ENCODE measurements around the gene RWDD3.

RWDD3 gene

DNA sequence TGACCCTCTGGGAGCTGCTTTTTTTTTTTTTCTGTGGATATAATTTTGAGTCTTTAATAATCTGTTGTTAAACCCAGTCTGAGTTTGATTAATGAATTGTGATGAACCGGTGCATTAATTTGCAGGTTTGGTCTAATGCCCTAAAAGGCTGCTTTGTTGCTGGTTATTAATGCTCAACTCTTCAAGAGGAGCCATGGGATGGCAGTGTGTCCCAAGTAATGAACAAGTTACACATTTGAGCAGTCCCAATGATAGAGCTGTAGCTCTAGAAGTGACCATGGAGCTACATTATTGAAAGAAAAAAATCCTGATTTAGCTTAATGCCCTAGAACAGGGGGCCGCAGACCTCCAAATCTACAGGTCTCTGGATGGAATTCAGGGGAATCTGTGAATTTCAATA, 53.1 kb downstream of the RWDD3 start:
- H3K36me3 ChIP-seq (ENCODE audit: insufficient read depth, low read depth, low read length) = no peaks in the 10 kb centered on the region
- H3K4me1 ChIP-seq (ENCODE audit: insufficient read depth, low read length) = peaks cover 15% of the 10 kb centered on the region; the same call in 1 of the 2 replicates
- no peak overlapping the region for H3K4me3 ChIP-seq (ENCODE audit: low read length)
- no peaks in the 10 kb centered on the region for H3K27me3 ChIP-seq (ENCODE audit: insufficient read depth, low read length)
- no peak overlapping the region for H3K9ac ChIP-seq (ENCODE audit: low read depth, low read length)
- no peak overlapping the region for H3K27ac ChIP-seq (ENCODE audit: low read length)
- no peaks in the 10 kb centered on the region for H3K9me3 ChIP-seq (ENCODE audit: insufficient read depth, low read depth, low read length)

GRCh38 chr1:95287825-95288224, 53.8 kb downstream of the RWDD3 start:
- no peaks in the 10 kb centered on the region for H3K9me3 ChIP-seq (ENCODE audit: insufficient read depth, low read depth, low read length)
- no peak overlapping the region for H3K4me3 ChIP-seq (ENCODE audit: low read length)
- H3K4me1 ChIP-seq (ENCODE audit: insufficient read depth, low read length) = peaks cover 8% of the 10 kb centered on the region; the same call in 1 of the 2 replicates
- H3K27me3 ChIP-seq (ENCODE audit: insufficient read depth, low read length) = no peaks in the 10 kb centered on the region
- no peak overlapping the region for H3K9ac ChIP-seq (ENCODE audit: low read depth, low read length)
- H3K36me3 ChIP-seq (ENCODE audit: insufficient read depth, low read depth, low read length) = no peaks in the 10 kb centered on the region
- H3K27ac ChIP-seq (ENCODE audit: low read length) = no peak overlapping the region

All from iPS-20b (cell line).